Osteocyte (in vitro differentiated cells): ENCODE measurements around the gene CHD6. TPM values are rescaled to one million over a fixed set of nuclear protein-coding genes. Genes with fewer than 3 reads are reported as not detected.

ENCODE experiments used
- DNase-seq: peaks from one replicate; pipeline ENCODE4 v3.0.0; 2021; ENCODE audit warnings: mixed read lengths; ENCODE audit not compliant: unreplicated experiment; ENCODE audit errors: extremely low spot score
- H3K27ac Mint-ChIP-seq: one replicate; pipeline ENCODE4 v1.8.0; 2021; ENCODE audit warnings: mild to moderate bottlenecking, mixed read lengths; ENCODE audit not compliant: unreplicated experiment
- H3K27me3 Mint-ChIP-seq: one replicate; pipeline ENCODE4 v1.8.0; 2021; ENCODE audit warnings: mixed read lengths; ENCODE audit not compliant: unreplicated experiment
- H3K36me3 Mint-ChIP-seq: one replicate; pipeline ENCODE4 v1.8.0; 2021; ENCODE audit warnings: mixed read lengths; ENCODE audit not compliant: unreplicated experiment
- H3K4me1 Mint-ChIP-seq: one replicate; pipeline ENCODE4 v1.8.0; 2021; ENCODE audit warnings: mixed read lengths; ENCODE audit not compliant: unreplicated experiment
- H3K4me3 Mint-ChIP-seq: one replicate; pipeline ENCODE4 v1.8.0; 2021; ENCODE audit warnings: mild to moderate bottlenecking, moderate library complexity, mixed read lengths; ENCODE audit not compliant: unreplicated experiment
- H3K9me3 Mint-ChIP-seq: one replicate; pipeline ENCODE4 v1.8.0; 2021; ENCODE audit warnings: mixed read lengths; ENCODE audit not compliant: unreplicated experiment
- CTCF ChIP-seq: fragments of 200-600 bp; sonication (generic); IDR thresholded peaks from 2 replicates; pipeline ENCODE4 v1.5.0; 2021; ENCODE audit warnings: antibody characterized with exemption, mild to moderate bottlenecking, moderate library complexity
- total RNA-seq: library from RNA; stranded (reverse); gene quantifications from 2 replicates; pipeline ENCODE4 v1.2.1, GENCODE V29; 2021

CHD6 gene
- total RNA-seq, 1 donor from 2014 or later, result 51.4 TPM

DNA sequence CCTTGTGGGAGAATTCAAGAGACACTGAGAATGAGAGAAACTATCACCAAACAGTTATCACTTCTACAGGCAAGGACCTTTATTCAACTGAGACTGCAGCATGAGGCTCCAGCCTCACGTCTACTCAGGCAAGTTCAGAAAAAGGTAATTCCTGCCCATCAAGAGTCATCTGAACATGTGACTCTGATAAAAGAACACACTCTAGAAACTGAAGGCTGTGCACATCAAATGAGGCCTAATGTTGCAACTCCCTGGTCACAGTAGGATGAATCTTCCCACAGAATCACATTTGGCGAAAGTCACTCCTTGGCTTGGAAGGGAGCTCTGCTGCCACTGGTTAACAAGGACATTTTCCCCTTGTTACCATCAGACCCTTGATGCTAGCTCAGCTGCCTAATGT is 180.3 kb downstream of the CHD6 start:
- H3K9me3 Mint-ChIP-seq, result no peaks in the 10 kb centered on the region
- peaks cover 2% of the 10 kb centered on the region for H3K4me1 Mint-ChIP-seq
- TF ChIP-seq CTCF, result no peak
- H3K27ac Mint-ChIP-seq, result no peak overlapping the region
- H3K36me3 Mint-ChIP-seq, result peaks cover 75% of the 10 kb centered on the region
- H3K27me3 Mint-ChIP-seq, result no peaks in the 10 kb centered on the region
- no peak overlapping the region for H3K4me3 Mint-ChIP-seq
- DNase-seq, result no peak

- H3K27ac Mint-ChIP-seq, result no peak overlapping the region
- DNase-seq, result no peak
- H3K9me3 Mint-ChIP-seq, result no peaks in the 10 kb centered on the region
- no peak overlapping the region for H3K4me3 Mint-ChIP-seq
- H3K36me3 Mint-ChIP-seq, result peaks cover 71% of the 10 kb centered on the region
- no peak for TF ChIP-seq CTCF
- H3K27me3 Mint-ChIP-seq, result no peaks in the 10 kb centered on the region
- peaks cover 7% of the 10 kb centered on the region for H3K4me1 Mint-ChIP-seq
These were observed 181.5 kb downstream of the CHD6 start for GRCh38 chr20:41436679-41437078.

GRCh38 chr20:41433203-41433602 is 185.0 kb downstream of the CHD6 start:
- no peak overlapping the region for H3K27ac Mint-ChIP-seq
- H3K27me3 Mint-ChIP-seq, result no peaks in the 10 kb centered on the region
- H3K4me3 Mint-ChIP-seq, result no peak overlapping the region
- no peak for DNase-seq
- TF ChIP-seq CTCF, result no peak
- no peaks in the 10 kb centered on the region for H3K9me3 Mint-ChIP-seq
- peaks cover 54% of the 10 kb centered on the region for H3K36me3 Mint-ChIP-seq
- H3K4me1 Mint-ChIP-seq, result peaks cover 16% of the 10 kb centered on the region

GRCh38 chr20:41432746-41433145 is 185.4 kb downstream of the CHD6 start:
- no peak for DNase-seq
- Mint-ChIP-seq H3K9me3 (no peaks in the 10 kb centered on the region), H3K4me3 (no peak overlapping the region), H3K27me3 (no peaks in the 10 kb centered on the region), H3K4me1 (peaks cover 16% of the 10 kb centered on the region), H3K36me3 (peaks cover 57% of the 10 kb centered on the region), H3K27ac (no peak overlapping the region)
- TF ChIP-seq CTCF, result no peak

GRCh38 chr20:41428285-41428684 is 189.9 kb downstream of the CHD6 start:
- TF ChIP-seq CTCF, result no peak
- peaks cover 19% of the 10 kb centered on the region for H3K4me1 Mint-ChIP-seq
- H3K9me3 Mint-ChIP-seq, result no peaks in the 10 kb centered on the region
- H3K4me3 Mint-ChIP-seq, result no peak overlapping the region
- no peak overlapping the region for H3K27ac Mint-ChIP-seq
- H3K27me3 Mint-ChIP-seq, result no peaks in the 10 kb centered on the region
- H3K36me3 Mint-ChIP-seq, result peaks cover 51% of the 10 kb centered on the region
- no peak for DNase-seq
